HG02571 (cell line): ENCODE measurements around the gene CNNM2.

Experiments used
- ATAC-seq: cut with Tn5 transposase; IDR thresholded peaks from one replicate; pipeline ENCODE4 v1.9.1; 2021; ENCODE audit warnings: mild to moderate bottlenecking, moderate library complexity; ENCODE audit not compliant: unreplicated experiment

Gene CNNM2

GRCh38 chr10:103067956-103068355 lies 149.9 kb downstream of the CNNM2 start:
- ATAC-seq, result no peak

GRCh38 chr10:103069453-103070331 lies 151.6 kb downstream of the CNNM2 start:
- ATAC-seq, result no peak

GRCh38 chr10:103072276-103072675 lies 154.2 kb downstream of the CNNM2 start:
- ATAC-seq, result no peak

GRCh38 chr10:103072891-103073290 lies 154.8 kb downstream of the CNNM2 start:
- ATAC-seq, result no peak

- no peak for ATAC-seq
Measured at GRCh38 chr10:103077020-103077419, 158.9 kb downstream of the CNNM2 start.

- ATAC-seq, result no peak
Measured at GRCh38 chr10:103077491-103078308, 159.6 kb downstream of the CNNM2 start.

GRCh38 chr10:103078309-103078615 lies 160.2 kb downstream of the CNNM2 start:
- no peak for ATAC-seq

- no peak for ATAC-seq
Measured at GRCh38 chr10:103078676-103079075, 160.6 kb downstream of the CNNM2 start.

- ATAC-seq, result no peak
Measured at GRCh38 chr10:103079100-103079499, 161.0 kb downstream of the CNNM2 start.

- ATAC-seq, result no peak
Measured at GRCh38 chr10:103079946-103080345, 161.9 kb downstream of the CNNM2 start.

GRCh38 chr10:103080891-103081581 lies 162.9 kb downstream of the CNNM2 start:
- ATAC-seq, result no peak

GRCh38 chr10:103082683-103083082 lies 164.6 kb downstream of the CNNM2 start:
- ATAC-seq, result no peak

- ATAC-seq, result no peak
Measured at GRCh38 chr10:103083266-103083976, 165.3 kb downstream of the CNNM2 start.

- ATAC-seq, result no peak
Measured at GRCh38 chr10:103083977-103084320, 165.9 kb downstream of the CNNM2 start.

GRCh38 chr10:103086261-103086660 lies 168.2 kb downstream of the CNNM2 start:
- ATAC-seq, result no peak

GRCh38 chr10:103086799-103087198 lies 168.7 kb downstream of the CNNM2 start:
- ATAC-seq, result no peak

- ATAC-seq, result no peak
Measured at GRCh38 chr10:103089493-103089892, 171.4 kb downstream of the CNNM2 start.

GRCh38 chr10:103090911-103091310 lies 172.8 kb downstream of the CNNM2 start:
- ATAC-seq, result no peak

- no peak for ATAC-seq
Measured at GRCh38 chr10:103095005-103095404, 176.9 kb downstream of the CNNM2 start.

- ATAC-seq, result no peak
Measured at GRCh38 chr10:103096130-103096529, 178.0 kb downstream of the CNNM2 start.

- no peak for ATAC-seq
Measured at GRCh38 chr10:103098240-103098639, 180.1 kb downstream of the CNNM2 start.
